Measurements from ENCODE around the gene DCUN1D1. TPM values are rescaled to one million over a fixed set of nuclear protein-coding genes. Genes with fewer than 3 reads are reported as not detected.

The DCUN1D1 gene
- total RNA-seq, 1 experiment from 2014 or later, result 75.3 TPM

DNA sequence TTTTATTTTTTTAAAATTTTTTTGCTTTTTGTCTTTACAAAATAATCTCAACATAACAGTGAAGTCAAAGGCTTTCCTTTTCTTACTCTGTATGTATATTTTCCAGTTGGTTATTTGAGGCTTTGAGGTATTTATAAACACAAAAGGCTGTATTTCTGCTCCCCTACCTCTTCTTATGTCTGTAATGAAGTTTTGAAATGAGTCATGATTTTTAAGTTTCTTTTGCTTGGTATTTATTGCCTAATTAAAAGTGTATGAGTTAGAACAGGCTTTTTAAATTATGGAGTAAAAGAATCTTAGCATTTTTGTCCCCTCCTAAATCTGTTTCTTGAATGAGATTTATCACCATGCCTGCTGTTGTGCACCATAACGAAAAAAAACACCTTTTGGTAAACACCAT lies 66.0 kb downstream of the DCUN1D1 start:
- Histone ChIP-seq H3K27ac (ENCODE audit: low read depth, low read length, poor library complexity, severe bottlenecking) (no peak overlapping the region), H3K27me3 (replicated peaks; ENCODE audit: insufficient read depth, low read depth, low read length, poor library complexity) (no peaks in the 10 kb centered on the region), H3K36me3 (ENCODE audit: insufficient read depth, low read length, poor library complexity, severe bottlenecking) (no peaks in the 10 kb centered on the region), H3K4me3 (ENCODE audit: low read depth, low read length, poor library complexity, severe bottlenecking) (no peak overlapping the region), H3K4me1 (ENCODE audit: insufficient read depth, low read length, poor library complexity, severe bottlenecking) (no peaks in the 10 kb centered on the region), H3K9me3 (ENCODE audit: low read depth, low read length, poor library complexity, severe bottlenecking) (no peaks in the 10 kb centered on the region)
- POLR2A ChIA-PET (ENCODE audit: low non-redundant PET), result interaction anchor here (0.5 to 0.6 kb wide), 2 partner anchors 26 to 464 kb away, joined by 3 to 4 read pairs; no protein-coding TSS in a partner anchor
- TF ChIP-seq, protein P1, sequence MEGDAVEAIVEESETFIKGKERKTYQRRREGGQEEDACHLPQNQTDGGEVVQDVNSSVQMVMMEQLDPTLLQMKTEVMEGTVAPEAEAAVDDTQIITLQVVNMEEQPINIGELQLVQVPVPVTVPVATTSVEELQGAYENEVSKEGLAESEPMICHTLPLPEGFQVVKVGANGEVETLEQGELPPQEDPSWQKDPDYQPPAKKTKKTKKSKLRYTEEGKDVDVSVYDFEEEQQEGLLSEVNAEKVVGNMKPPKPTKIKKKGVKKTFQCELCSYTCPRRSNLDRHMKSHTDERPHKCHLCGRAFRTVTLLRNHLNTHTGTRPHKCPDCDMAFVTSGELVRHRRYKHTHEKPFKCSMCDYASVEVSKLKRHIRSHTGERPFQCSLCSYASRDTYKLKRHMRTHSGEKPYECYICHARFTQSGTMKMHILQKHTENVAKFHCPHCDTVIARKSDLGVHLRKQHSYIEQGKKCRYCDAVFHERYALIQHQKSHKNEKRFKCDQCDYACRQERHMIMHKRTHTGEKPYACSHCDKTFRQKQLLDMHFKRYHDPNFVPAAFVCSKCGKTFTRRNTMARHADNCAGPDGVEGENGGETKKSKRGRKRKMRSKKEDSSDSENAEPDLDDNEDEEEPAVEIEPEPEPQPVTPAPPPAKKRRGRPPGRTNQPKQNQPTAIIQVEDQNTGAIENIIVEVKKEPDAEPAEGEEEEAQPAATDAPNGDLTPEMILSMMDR (conservative IDR thresholded peaks at IDR 0.05; ENCODE audit: low read depth, low read length), result no peak
- CTCF ChIA-PET, result no interaction called here
- no peak for DNase-seq (ENCODE audit: low spot score)
- BruUV-seq (replicated peaks), result no TSS peak
- intact Hi-C loops (cut with micrococcal nuclease; ENCODE audit: unreplicated experiment), result no loop called here

DNA sequence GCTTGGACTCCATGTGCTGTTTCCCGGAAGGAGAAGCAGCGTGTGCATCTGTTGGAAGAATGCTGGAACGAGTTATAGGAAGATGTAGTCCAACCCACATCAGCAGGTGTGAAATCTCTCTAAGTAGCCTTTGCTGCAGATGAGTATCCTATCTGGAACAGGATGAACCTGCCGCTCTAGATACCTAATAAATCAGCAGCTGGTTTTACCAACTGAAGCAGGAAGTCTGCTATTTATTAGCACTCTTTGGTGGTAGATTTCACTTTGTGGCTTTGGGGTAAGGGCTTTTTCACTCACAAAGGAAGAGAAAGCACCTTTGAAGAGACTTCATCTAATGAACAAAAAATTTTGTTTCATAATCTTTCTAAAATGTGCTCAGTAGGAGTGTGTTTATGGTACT lies 66.4 kb downstream of the DCUN1D1 start:
- no peak overlapping the region for H3K4me3 ChIP-seq (ENCODE audit: low read depth, low read length, poor library complexity, severe bottlenecking)
- no peak for DNase-seq (ENCODE audit: low spot score)
- no peaks in the 10 kb centered on the region for H3K4me1 ChIP-seq (ENCODE audit: insufficient read depth, low read length, poor library complexity, severe bottlenecking)
- TF ChIP-seq, protein P1 (conservative IDR thresholded peaks at IDR 0.05; ENCODE audit: low read depth, low read length), result no peak
- TF ChIP-seq EZH2 (IDR thresholded peaks at IDR 0.05; ENCODE audit: borderline replicate concordance, low read depth, low read length, poor library complexity, severe bottlenecking), result no peak
- intact Hi-C loops (cut with micrococcal nuclease; ENCODE audit: unreplicated experiment), result no loop called here
- no peaks in the 10 kb centered on the region for H3K9me3 ChIP-seq (ENCODE audit: low read depth, low read length, poor library complexity, severe bottlenecking)
- H3K27me3 ChIP-seq (replicated peaks; ENCODE audit: insufficient read depth, low read depth, low read length, poor library complexity), result no peaks in the 10 kb centered on the region
- ChIA-PET POLR2A (ENCODE audit: low non-redundant PET) (interaction anchor here (0.6 kb wide), 1 partner anchor 26 kb away, joined by 3 read pairs; no protein-coding TSS in a partner anchor), CTCF (no interaction called here)
- no TSS peak for BruUV-seq (replicated peaks)
- no peak overlapping the region for H3K27ac ChIP-seq (ENCODE audit: low read depth, low read length, poor library complexity, severe bottlenecking)
- H3K36me3 ChIP-seq (ENCODE audit: insufficient read depth, low read length, poor library complexity, severe bottlenecking), result no peaks in the 10 kb centered on the region

DNA sequence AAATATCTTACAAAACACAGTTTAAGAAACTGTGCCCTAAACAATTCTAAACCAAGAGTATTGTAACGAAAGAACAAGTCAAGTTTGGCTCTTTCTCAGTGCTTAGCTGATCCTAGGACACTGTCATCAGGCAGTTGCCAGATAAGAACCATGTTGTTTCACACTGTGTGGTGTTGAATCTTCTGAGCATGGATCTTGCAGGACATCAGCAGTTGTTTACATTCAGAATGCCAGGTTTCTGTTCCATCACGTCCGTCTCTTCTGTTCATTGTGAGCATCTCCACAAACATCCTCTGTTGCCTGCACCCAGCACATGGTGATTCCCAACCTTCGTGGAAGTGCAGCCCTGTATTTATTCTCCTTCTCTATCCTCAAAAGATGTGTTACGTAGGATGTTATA lies 67.9 kb downstream of the DCUN1D1 start:
- BruUV-seq (replicated peaks), result no TSS peak
- no peak overlapping the region for H3K27ac ChIP-seq (ENCODE audit: low read depth, low read length, poor library complexity, severe bottlenecking)
- no peaks in the 10 kb centered on the region for H3K9me3 ChIP-seq (ENCODE audit: low read depth, low read length, poor library complexity, severe bottlenecking)
- intact Hi-C loops (cut with micrococcal nuclease; ENCODE audit: unreplicated experiment), result no loop called here
- POLR2A ChIA-PET (ENCODE audit: low non-redundant PET), result interaction anchor here (0.7 kb wide), 1 partner anchor 49 kb away, joined by 8 read pairs; no protein-coding TSS in a partner anchor
- H3K27me3 ChIP-seq (replicated peaks; ENCODE audit: insufficient read depth, low read depth, low read length, poor library complexity), result no peaks in the 10 kb centered on the region
- no peak overlapping the region for H3K4me3 ChIP-seq (ENCODE audit: low read depth, low read length, poor library complexity, severe bottlenecking)
- TF ChIP-seq, protein P1 (conservative IDR thresholded peaks at IDR 0.05; ENCODE audit: low read depth, low read length), result no peak
- no peak for TF ChIP-seq EZH2 (IDR thresholded peaks at IDR 0.05; ENCODE audit: borderline replicate concordance, low read depth, low read length, poor library complexity, severe bottlenecking)
- no peaks in the 10 kb centered on the region for H3K36me3 ChIP-seq (ENCODE audit: insufficient read depth, low read length, poor library complexity, severe bottlenecking)
- CTCF ChIA-PET, result no interaction called here
- no peaks in the 10 kb centered on the region for H3K4me1 ChIP-seq (ENCODE audit: insufficient read depth, low read length, poor library complexity, severe bottlenecking)
- DNase-seq (ENCODE audit: low spot score), result no peak

All from A673 (cell line).